K562 (cell line): ENCODE measurements around the gene CHPF. TPM values are rescaled to one million over a fixed set of nuclear protein-coding genes. Genes with fewer than 3 reads are reported as not detected.

ENCODE experiments used
- ATAC-seq: fragments of 200-7000 bp; cut with Tn5 transposase; 3 replicates; pipeline ENCODE4 v1.9.1; 2020; ENCODE audit warnings: moderate library complexity
- BruUV-seq: library from RNA; stranded (reverse); fragments of 400-500 nt; replicated peaks from 2 replicates; lab custom pipeline; 2021; lab: Mats Ljungman, UMichigan
- CTCF ChIA-PET: fragments of 300-600 bp; formaldehyde crosslinking; extraction: SDS; loops from one replicate; lab custom pipeline; 2021; ENCODE audit warnings: low intra/inter-chr PET ratio; lab: Yijun Ruan, JAX
- POLR2A ChIA-PET: fragments of 300-600, 350-650 bp; sonication (Branson Sonifier 250); formaldehyde crosslinking; extraction: SDS; loops from one replicate; lab custom pipeline; 2021; ENCODE audit warnings: antibody characterized with exemption, inconsistent platforms; lab: Yijun Ruan, JAX
- DNase-seq, 4 experiments: peaks; one replicate each; pipeline versions ENCODE4 v3.0.0 to v3.0.0-alpha.2; 2011 to 2018; ENCODE audit warnings: low spot score in 3 of 4, mixed read lengths in 3 of 4; ENCODE audit errors: extremely low read depth in 1 of 4
- FAIRE-seq: peaks from 2 replicates; lab custom pipeline; 2011; peaks lifted over from hg19 to GRCh38; lab: Jason Lieb, UNC
- H2AFZ ChIP-seq: 2 replicates; pipeline ENCODE4 v1.6.0; 2011; ENCODE audit warnings: low read depth, low read length, control low read depth, inconsistent platforms
- H3K27ac ChIP-seq: fragments of 200-600 bp; 3 replicates; pipeline ENCODE4 v1.8.0; 2011; ENCODE audit warnings: low read depth, mild to moderate bottlenecking, control low read depth, inconsistent platforms, low read length, moderate library complexity, mixed read lengths; ENCODE audit errors: extremely low read depth
- H3K27me3 ChIP-seq, 2 experiments: fragments of 300-600 bp in 1 of 2; 2 replicates in 1 of 2; 3 replicates in 1 of 2; pipeline versions ENCODE4 v1.6.0 to v1.8.0; 2011; ENCODE audit warnings: inconsistent platforms in 2 of 2, low read length in 2 of 2, mild to moderate bottlenecking in 1 of 2, mixed read lengths in 1 of 2, moderate library complexity in 1 of 2; ENCODE audit not compliant: control insufficient read depth in 2 of 2, insufficient read depth in 2 of 2
- H3K36me3 ChIP-seq: fragments of 300-600 bp; 3 replicates; pipeline ENCODE4 v1.8.0; 2011; ENCODE audit warnings: mild to moderate bottlenecking, low read length, inconsistent platforms; ENCODE audit not compliant: control insufficient read depth, insufficient read depth
- H3K4me1 ChIP-seq, 2 experiments: fragments of 200-600 bp in 1 of 2; replicated peaks in 1 of 2; 2 replicates in 1 of 2; 3 replicates in 1 of 2; pipeline versions ENCODE4 v1.5.1 to v1.8.0; 2011; ENCODE audit warnings: inconsistent platforms in 2 of 2, low read length in 2 of 2, mild to moderate bottlenecking in 1 of 2, mixed read lengths in 1 of 2, moderate library complexity in 1 of 2; ENCODE audit not compliant: control insufficient read depth in 2 of 2, insufficient read depth in 2 of 2
- H3K4me2 ChIP-seq: 2 replicates; pipeline ENCODE4 v1.6.1; 2011; ENCODE audit warnings: low read length, control low read depth, inconsistent platforms, mixed read lengths; ENCODE audit not compliant: insufficient read depth
- H3K4me3 ChIP-seq: fragments of 200-600 bp; sonication (generic), shearing (Covaris generic); 2 replicates; pipeline ENCODE4 v1.5.1; 2016; ENCODE audit warnings: control low read depth, inconsistent platforms
- H3K79me2 ChIP-seq: fragments of 200-600 bp; 3 replicates; pipeline ENCODE4 v1.8.0; 2011; ENCODE audit warnings: low read length, inconsistent platforms; ENCODE audit not compliant: control insufficient read depth, insufficient read depth
- H3K9ac ChIP-seq, 2 experiments: 2 replicates each; pipeline versions ENCODE4 v1.6.0 to v1.6.1; 2011; ENCODE audit warnings: low read depth in 2 of 2, low read length in 2 of 2, control low read depth in 1 of 2, inconsistent platforms in 1 of 2, mild to moderate bottlenecking in 1 of 2, mixed read lengths in 1 of 2; ENCODE audit not compliant: insufficient read depth in 1 of 2
- H3K9me1 ChIP-seq: one replicate; pipeline ENCODE4 v1.6.0; 2011; ENCODE audit warnings: inconsistent platforms, mild to moderate bottlenecking, low read length, moderate library complexity; ENCODE audit not compliant: control insufficient read depth, insufficient read depth
- H3K9me3 ChIP-seq: replicated peaks from 2 replicates; pipeline ENCODE4 v1.5.1; 2011; ENCODE audit warnings: low read depth, low read length, inconsistent platforms; ENCODE audit not compliant: control insufficient read depth, insufficient read depth
- H4K20me1 ChIP-seq: replicated peaks from 2 replicates; pipeline ENCODE4 v1.6.1; 2011; ENCODE audit warnings: low read length, inconsistent platforms, mixed read lengths; ENCODE audit not compliant: control insufficient read depth, insufficient read depth
- ARHGAP35 ChIP-seq: fragments of 450-650 bp; IDR thresholded peaks from 2 replicates; pipeline ENCODE4 v1.6.1; 2018; ENCODE audit not compliant: partially characterized antibody
- ELF4 ChIP-seq: fragments of 450-650 bp; formaldehyde crosslinking; IDR thresholded peaks from 2 replicates; pipeline ENCODE4 v1.4.0; 2022; ENCODE audit warnings: missing genetic modification characterization
- EP300 ChIP-seq: IDR thresholded peaks from 2 replicates; pipeline ENCODE4 v1.6.1; 2012; ENCODE audit warnings: low read length, improper control_type of control experiment
- FOXJ2 ChIP-seq: fragments of 200-800 bp; sonication (Bioruptor generic); IDR thresholded peaks from 2 replicates; pipeline ENCODE4 v1.6.1; 2016; ENCODE audit warnings: missing genetic modification characterization, missing compliant biosample characterization
- IFI16 ChIP-seq: fragments of 250-450 bp; sonication (Bioruptor Pico); IDR thresholded peaks from 2 replicates; pipeline ENCODE4 v2.1.2; 2022; ENCODE audit warnings: mild to moderate bottlenecking, inconsistent platforms
- MEF2D ChIP-seq: conservative IDR thresholded peaks from 2 replicates; pipeline ENCODE4 v1.6.1; 2016; ENCODE audit warnings: low read depth, missing genetic modification characterization, missing compliant biosample characterization
- PHTF2 ChIP-seq: fragments of 250-450 bp; sonication (Bioruptor Pico); IDR thresholded peaks from 2 replicates; pipeline ENCODE4 v1.5.0; 2021; ENCODE audit warnings: mild to moderate bottlenecking
- RBM15 ChIP-seq: fragments of 200-400 bp; formaldehyde crosslinking; IDR thresholded peaks from 2 replicates; pipeline ENCODE4 v1.6.1; 2018; ENCODE audit warnings: mild to moderate bottlenecking, low read length, moderate library complexity; ENCODE audit not compliant: insufficient read depth
- SP1 ChIP-seq: sonication (generic); formaldehyde crosslinking; IDR thresholded peaks from 2 replicates; pipeline ENCODE4 v1.8.1; 2022; ENCODE audit warnings: mild to moderate bottlenecking, missing genetic modification reagents
- STAT5A ChIP-seq: IDR thresholded peaks from 2 replicates; pipeline ENCODE4 v1.6.1; 2012; ENCODE audit warnings: low read length, inconsistent platforms, borderline replicate concordance
- WGBS: fragments of 100-300 bp; shearing (Covaris generic); methylation state at CpG from one replicate; pipeline ENCODE4 v1.1.6; 2016; ENCODE audit warnings: low coverage, mixed read lengths; ENCODE audit not compliant: insufficient coverage; ENCODE audit errors: missing lambda C conversion rate; 5-methylcytosine and 5-hydroxymethylcytosine counted together
- in situ Hi-C: fragments of 300-500 bp; cut with MboI; formaldehyde crosslinking; loops from 4 replicates; pipeline ENCODE4 v1.15.0; 2018; ENCODE audit warnings: inconsistent platforms, mixed read lengths
- intact Hi-C: fragments of 100-400 bp; cut with micrococcal nuclease; formaldehyde crosslinking; loops from 2 replicates; pipeline ENCODE4 v1.14.2; 2022
- polyA plus RNA-seq, 8 experiments: library from polyadenylated mRNA; depleted of rRNA in 4 of 8; stranded (reverse) in 5 of 8; unstranded in 3 of 8; fragments of >200 nt; fragmentation: Nextera tagmentation in 2 of 8; fragmentation: Illumina TruSeq in 1 of 8; extraction: Ambion mirVana in 2 of 8; extraction: Trizol in 1 of 8; gene quantifications; 2 replicates each; pipeline versions ENCODE4 v1.2.1 to v1.2.3, GENCODE V29; 2011 to 2014; ENCODE audit warnings: inconsistent platforms in 1 of 8, missing spikeins in 1 of 8
- total RNA-seq, 7 experiments: library from RNA; depleted of rRNA in 6 of 7; stranded (reverse); fragments of >200 nt in 6 of 7; fragmentation: Illumina TruSeq in 2 of 7; extraction: Trizol in 2 of 7; gene quantifications; 2 replicates each; pipeline versions ENCODE4 v1.2.1 to v1.2.3, GENCODE V29; 2011 to 2021; ENCODE audit warnings: low replicate concordance in 1 of 7
- TF ChIP-seq, protein P1 (sequence below): fragments of 250-450 bp; sonication (Bioruptor Pico); IDR thresholded peaks from 2 replicates; pipeline ENCODE4 v1.8.0; 2021; ENCODE audit warnings: moderate library complexity, mild to moderate bottlenecking, inconsistent platforms
- TF ChIP-seq, protein P2 (sequence below): fragments of 250-450 bp; sonication (Bioruptor Pico); IDR thresholded peaks from 2 replicates; pipeline ENCODE4 v1.5.0; 2020; ENCODE audit warnings: mild to moderate bottlenecking
- TF ChIP-seq, protein P3 (sequence below), 2 experiments: fragments of 450-650 bp; conservative IDR thresholded peaks; 2 replicates each; pipeline ENCODE4 v1.6.1; 2017; ENCODE audit warnings: mild to moderate bottlenecking in 2 of 2, moderate library complexity in 2 of 2
- TF ChIP-seq, protein P4 (sequence below), 2 experiments: fragments of 450-650 bp; IDR thresholded peaks; 2 replicates each; pipeline ENCODE4 v1.6.1; 2018; ENCODE audit warnings: mild to moderate bottlenecking in 2 of 2, low read depth in 1 of 2; ENCODE audit not compliant: partially characterized antibody in 2 of 2

The CHPF gene
- total and polyA plus RNA-seq, 9 of the 15 experiments (the other 6 are each of a cell fraction or from before 2014, with no cell fraction given) = 0.15 to 57.2 (median 7.9) TPM

DNA sequence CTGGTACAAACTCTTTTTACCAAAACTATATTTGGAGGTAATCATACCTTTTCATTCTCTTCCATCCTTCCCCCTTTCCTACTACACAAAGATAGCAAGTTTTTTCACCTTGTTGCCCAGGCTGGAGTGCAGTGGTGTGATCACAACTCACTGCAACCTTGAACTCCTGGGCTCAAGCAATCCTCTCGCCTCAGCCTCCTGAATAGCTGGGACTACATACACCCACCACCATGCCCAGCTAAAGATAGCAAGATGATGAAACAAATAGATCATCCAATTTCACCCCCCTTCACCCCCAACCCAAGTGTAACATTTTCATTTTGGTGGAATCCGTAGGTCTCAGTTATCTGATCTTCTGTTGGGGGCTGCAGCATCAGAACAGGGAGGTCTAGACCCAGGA, 49.5 kb upstream of the CHPF start:
- BruUV-seq = no TSS peak
- H3K4me2 ChIP-seq = no peak overlapping the region
- intact Hi-C loops = no loop called here
- CTCF ChIA-PET = interaction anchor here (0.7 kb wide), 1 partner anchor 143 kb away, joined by 4 read pairs; no protein-coding TSS in a partner anchor
- H3K9me1 ChIP-seq = no peaks in the 10 kb centered on the region
- no peak for DNase-seq
- POLR2A ChIA-PET = interaction anchor here (1.3 kb wide), 1 partner anchor 16 kb away, joined by 8 read pairs; no protein-coding TSS in a partner anchor
- H2AFZ ChIP-seq = no peak overlapping the region
- H3K79me2 ChIP-seq = peaks cover 10% of the 10 kb centered on the region
- no peaks in the 10 kb centered on the region for H3K36me3 ChIP-seq
- H3K27ac ChIP-seq = no peak overlapping the region
- no peak for ATAC-seq
- peaks cover 9 to 20% of the 10 kb centered on the region in 2 experiments for H3K4me1 ChIP-seq
- no peak for FAIRE-seq
- H4K20me1 ChIP-seq = no peaks in the 10 kb centered on the region
- 54% methylated on average over 2 of the region's 2 CpGs for WGBS
- no peak overlapping the region for H3K4me3 ChIP-seq
- H3K9ac ChIP-seq = no peak overlapping the region
- no peaks in the 10 kb centered on the region for H3K27me3 ChIP-seq
- in situ Hi-C loops = no loop called here
- no peaks in the 10 kb centered on the region for H3K9me3 ChIP-seq
- no peak for TF ChIP-seq ARHGAP35
- no peak for TF ChIP-seq STAT5A
- TF ChIP-seq, protein P1, sequence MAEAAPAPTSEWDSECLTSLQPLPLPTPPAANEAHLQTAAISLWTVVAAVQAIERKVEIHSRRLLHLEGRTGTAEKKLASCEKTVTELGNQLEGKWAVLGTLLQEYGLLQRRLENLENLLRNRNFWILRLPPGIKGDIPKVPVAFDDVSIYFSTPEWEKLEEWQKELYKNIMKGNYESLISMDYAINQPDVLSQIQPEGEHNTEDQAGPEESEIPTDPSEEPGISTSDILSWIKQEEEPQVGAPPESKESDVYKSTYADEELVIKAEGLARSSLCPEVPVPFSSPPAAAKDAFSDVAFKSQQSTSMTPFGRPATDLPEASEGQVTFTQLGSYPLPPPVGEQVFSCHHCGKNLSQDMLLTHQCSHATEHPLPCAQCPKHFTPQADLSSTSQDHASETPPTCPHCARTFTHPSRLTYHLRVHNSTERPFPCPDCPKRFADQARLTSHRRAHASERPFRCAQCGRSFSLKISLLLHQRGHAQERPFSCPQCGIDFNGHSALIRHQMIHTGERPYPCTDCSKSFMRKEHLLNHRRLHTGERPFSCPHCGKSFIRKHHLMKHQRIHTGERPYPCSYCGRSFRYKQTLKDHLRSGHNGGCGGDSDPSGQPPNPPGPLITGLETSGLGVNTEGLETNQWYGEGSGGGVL = no peak
- TF ChIP-seq RBM15 = no peak
- TF ChIP-seq EP300 = no peak
- no peak for TF ChIP-seq FOXJ2 (tag)
- TF ChIP-seq, protein P2, sequence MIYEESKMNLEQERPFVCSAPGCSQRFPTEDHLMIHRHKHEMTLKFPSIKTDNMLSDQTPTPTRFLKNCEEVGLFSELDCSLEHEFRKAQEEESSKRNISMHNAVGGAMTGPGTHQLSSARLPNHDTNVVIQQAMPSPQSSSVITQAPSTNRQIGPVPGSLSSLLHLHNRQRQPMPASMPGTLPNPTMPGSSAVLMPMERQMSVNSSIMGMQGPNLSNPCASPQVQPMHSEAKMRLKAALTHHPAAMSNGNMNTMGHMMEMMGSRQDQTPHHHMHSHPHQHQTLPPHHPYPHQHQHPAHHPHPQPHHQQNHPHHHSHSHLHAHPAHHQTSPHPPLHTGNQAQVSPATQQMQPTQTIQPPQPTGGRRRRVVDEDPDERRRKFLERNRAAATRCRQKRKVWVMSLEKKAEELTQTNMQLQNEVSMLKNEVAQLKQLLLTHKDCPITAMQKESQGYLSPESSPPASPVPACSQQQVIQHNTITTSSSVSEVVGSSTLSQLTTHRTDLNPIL (CRISPR knock-in tag) = no peak
- TF ChIP-seq, protein P3, sequence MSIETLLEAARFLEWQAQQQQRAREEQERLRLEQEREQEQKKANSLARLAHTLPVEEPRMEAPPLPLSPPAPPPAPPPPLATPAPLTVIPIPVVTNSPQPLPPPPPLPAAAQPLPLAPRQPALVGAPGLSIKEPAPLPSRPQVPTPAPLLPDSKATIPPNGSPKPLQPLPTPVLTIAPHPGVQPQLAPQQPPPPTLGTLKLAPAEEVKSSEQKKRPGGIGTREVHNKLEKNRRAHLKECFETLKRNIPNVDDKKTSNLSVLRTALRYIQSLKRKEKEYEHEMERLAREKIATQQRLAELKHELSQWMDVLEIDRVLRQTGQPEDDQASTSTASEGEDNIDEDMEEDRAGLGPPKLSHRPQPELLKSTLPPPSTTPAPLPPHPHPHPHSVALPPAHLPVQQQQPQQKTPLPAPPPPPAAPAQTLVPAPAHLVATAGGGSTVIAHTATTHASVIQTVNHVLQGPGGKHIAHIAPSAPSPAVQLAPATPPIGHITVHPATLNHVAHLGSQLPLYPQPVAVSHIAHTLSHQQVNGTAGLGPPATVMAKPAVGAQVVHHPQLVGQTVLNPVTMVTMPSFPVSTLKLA (conservative IDR thresholded peaks at IDR 0.05) = no peak
- no peak for TF ChIP-seq MEF2D (tag)
- no peak for TF ChIP-seq SP1 (CRISPR knock-in tag)
- no peak for TF ChIP-seq IFI16 (CRISPR knock-in tag)
- TF ChIP-seq ELF4 (CRISPR knock-in tag) = no peak
- no peak for TF ChIP-seq PHTF2
- TF ChIP-seq, protein P4, sequence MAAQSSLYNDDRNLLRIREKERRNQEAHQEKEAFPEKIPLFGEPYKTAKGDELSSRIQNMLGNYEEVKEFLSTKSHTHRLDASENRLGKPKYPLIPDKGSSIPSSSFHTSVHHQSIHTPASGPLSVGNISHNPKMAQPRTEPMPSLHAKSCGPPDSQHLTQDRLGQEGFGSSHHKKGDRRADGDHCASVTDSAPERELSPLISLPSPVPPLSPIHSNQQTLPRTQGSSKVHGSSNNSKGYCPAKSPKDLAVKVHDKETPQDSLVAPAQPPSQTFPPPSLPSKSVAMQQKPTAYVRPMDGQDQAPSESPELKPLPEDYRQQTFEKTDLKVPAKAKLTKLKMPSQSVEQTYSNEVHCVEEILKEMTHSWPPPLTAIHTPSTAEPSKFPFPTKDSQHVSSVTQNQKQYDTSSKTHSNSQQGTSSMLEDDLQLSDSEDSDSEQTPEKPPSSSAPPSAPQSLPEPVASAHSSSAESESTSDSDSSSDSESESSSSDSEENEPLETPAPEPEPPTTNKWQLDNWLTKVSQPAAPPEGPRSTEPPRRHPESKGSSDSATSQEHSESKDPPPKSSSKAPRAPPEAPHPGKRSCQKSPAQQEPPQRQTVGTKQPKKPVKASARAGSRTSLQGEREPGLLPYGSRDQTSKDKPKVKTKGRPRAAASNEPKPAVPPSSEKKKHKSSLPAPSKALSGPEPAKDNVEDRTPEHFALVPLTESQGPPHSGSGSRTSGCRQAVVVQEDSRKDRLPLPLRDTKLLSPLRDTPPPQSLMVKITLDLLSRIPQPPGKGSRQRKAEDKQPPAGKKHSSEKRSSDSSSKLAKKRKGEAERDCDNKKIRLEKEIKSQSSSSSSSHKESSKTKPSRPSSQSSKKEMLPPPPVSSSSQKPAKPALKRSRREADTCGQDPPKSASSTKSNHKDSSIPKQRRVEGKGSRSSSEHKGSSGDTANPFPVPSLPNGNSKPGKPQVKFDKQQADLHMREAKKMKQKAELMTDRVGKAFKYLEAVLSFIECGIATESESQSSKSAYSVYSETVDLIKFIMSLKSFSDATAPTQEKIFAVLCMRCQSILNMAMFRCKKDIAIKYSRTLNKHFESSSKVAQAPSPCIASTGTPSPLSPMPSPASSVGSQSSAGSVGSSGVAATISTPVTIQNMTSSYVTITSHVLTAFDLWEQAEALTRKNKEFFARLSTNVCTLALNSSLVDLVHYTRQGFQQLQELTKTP (IDR thresholded peaks at IDR 0.05; ENCODE audit: low read depth in 1 of 2, partially characterized antibody in 2 of 2) = no peak
